ENCODE data around the gene IGDCC3.

IGDCC3 gene

GRCh38 chr15:65374821-65375401 is 2.9 kb downstream of the IGDCC3 start:
- no peak overlapping the region for H3K9ac ChIP-seq (ENCODE audit: low read depth, low read length)
- no peaks in the 10 kb centered on the region for H3K9me3 ChIP-seq (ENCODE audit: control insufficient read depth, insufficient read depth, low read length)
- no peaks in the 10 kb centered on the region; the same call in 1 of the 2 replicates for H3K36me3 ChIP-seq (ENCODE audit: insufficient read depth, low read length)
- peaks cover 15% of the 10 kb centered on the region for H3K4me1 ChIP-seq (ENCODE audit: insufficient read depth, low read length)

- Histone ChIP-seq H3K36me3 (ENCODE audit: insufficient read depth, low read length) (no peaks in the 10 kb centered on the region; the same call in 1 of the 2 replicates), H3K9me3 (ENCODE audit: control insufficient read depth, insufficient read depth, low read length) (no peaks in the 10 kb centered on the region), H3K9ac (ENCODE audit: low read depth, low read length) (no peak overlapping the region), H3K4me1 (ENCODE audit: insufficient read depth, low read length) (peaks cover 21% of the 10 kb centered on the region)
Measured at GRCh38 chr15:65374334-65374733, 3.5 kb downstream of the IGDCC3 start.

- Histone ChIP-seq H3K4me1 (ENCODE audit: insufficient read depth, low read length) (peaks cover 27% of the 10 kb centered on the region), H3K9ac (ENCODE audit: low read depth, low read length) (no peak overlapping the region), H3K36me3 (ENCODE audit: insufficient read depth, low read length) (no peaks in the 10 kb centered on the region; the same call in 1 of the 2 replicates), H3K9me3 (ENCODE audit: control insufficient read depth, insufficient read depth, low read length) (no peaks in the 10 kb centered on the region)
Measured at GRCh38 chr15:65373163-65373651, 4.6 kb downstream of the IGDCC3 start.

GRCh38 chr15:65372787-65373067 is 5.1 kb downstream of the IGDCC3 start:
- H3K4me1 ChIP-seq (ENCODE audit: insufficient read depth, low read length), result peaks cover 30% of the 10 kb centered on the region
- H3K36me3 ChIP-seq (ENCODE audit: insufficient read depth, low read length), result no peaks in the 10 kb centered on the region; the same call in 1 of the 2 replicates
- H3K9ac ChIP-seq (ENCODE audit: low read depth, low read length), result no peak overlapping the region

GRCh38 chr15:65371976-65372786 is 5.6 kb downstream of the IGDCC3 start:
- Histone ChIP-seq H3K9me3 (ENCODE audit: control insufficient read depth, insufficient read depth, low read length) (no peaks in the 10 kb centered on the region), H3K9ac (ENCODE audit: low read depth, low read length) (no peak overlapping the region), H3K4me1 (ENCODE audit: insufficient read depth, low read length) (peaks cover 34% of the 10 kb centered on the region), H3K36me3 (ENCODE audit: insufficient read depth, low read length) (no peaks in the 10 kb centered on the region; the same call in 1 of the 2 replicates)

More at GRCh38 chr15:65372787-65373067, 5.1 kb downstream of the IGDCC3 start:
- no peaks in the 10 kb centered on the region for H3K9me3 ChIP-seq (ENCODE audit: control insufficient read depth, insufficient read depth, low read length)

- Histone ChIP-seq H3K9ac (ENCODE audit: low read depth, low read length) (no peak overlapping the region), H3K36me3 (ENCODE audit: insufficient read depth, low read length) (no peaks in the 10 kb centered on the region; the same call in 1 of the 2 replicates), H3K9me3 (ENCODE audit: control insufficient read depth, insufficient read depth, low read length) (no peaks in the 10 kb centered on the region), H3K4me1 (ENCODE audit: insufficient read depth, low read length) (peaks cover 41% of the 10 kb centered on the region)
Measured at GRCh38 chr15:65370885-65371284, 6.9 kb downstream of the IGDCC3 start.

- peaks cover 49% of the 10 kb centered on the region for H3K4me1 ChIP-seq (ENCODE audit: insufficient read depth, low read length)
- H3K9ac ChIP-seq (ENCODE audit: low read depth, low read length), result no peak overlapping the region
- H3K36me3 ChIP-seq (ENCODE audit: insufficient read depth, low read length), result no peaks in the 10 kb centered on the region; the same call in 1 of the 2 replicates
- H3K9me3 ChIP-seq (ENCODE audit: control insufficient read depth, insufficient read depth, low read length), result no peaks in the 10 kb centered on the region
Measured at GRCh38 chr15:65369651-65370050, 8.2 kb downstream of the IGDCC3 start.

GRCh38 chr15:65369212-65369547 is 8.6 kb downstream of the IGDCC3 start:
- peaks cover 48% of the 10 kb centered on the region for H3K4me1 ChIP-seq (ENCODE audit: insufficient read depth, low read length)
- H3K9ac ChIP-seq (ENCODE audit: low read depth, low read length), result no peak overlapping the region
- H3K9me3 ChIP-seq (ENCODE audit: control insufficient read depth, insufficient read depth, low read length), result no peaks in the 10 kb centered on the region
- no peaks in the 10 kb centered on the region; the same call in 1 of the 2 replicates for H3K36me3 ChIP-seq (ENCODE audit: insufficient read depth, low read length)

GRCh38 chr15:65368302-65369211 is 9.2 kb downstream of the IGDCC3 start:
- 0 out of 2 replicates have a peak overlapping the region, but pooled peaks have one; percentile 1 for H3K9ac ChIP-seq (ENCODE audit: low read depth, low read length)
- no peaks in the 10 kb centered on the region; the same call in 1 of the 2 replicates for H3K36me3 ChIP-seq (ENCODE audit: insufficient read depth, low read length)
- peaks cover 53% of the 10 kb centered on the region for H3K4me1 ChIP-seq (ENCODE audit: insufficient read depth, low read length)
- no peaks in the 10 kb centered on the region for H3K9me3 ChIP-seq (ENCODE audit: control insufficient read depth, insufficient read depth, low read length)

GRCh38 chr15:65366122-65366892 is 11.5 kb downstream of the IGDCC3 start:
- H3K36me3 ChIP-seq (ENCODE audit: insufficient read depth, low read length), result no peaks in the 10 kb centered on the region; the same call in 1 of the 2 replicates
- peaks cover 53% of the 10 kb centered on the region for H3K4me1 ChIP-seq (ENCODE audit: insufficient read depth, low read length)
- H3K9ac ChIP-seq (ENCODE audit: low read depth, low read length), result no peak overlapping the region
- H3K9me3 ChIP-seq (ENCODE audit: control insufficient read depth, insufficient read depth, low read length), result no peaks in the 10 kb centered on the region

GRCh38 chr15:65365229-65365628 is 12.6 kb downstream of the IGDCC3 start:
- no peaks in the 10 kb centered on the region for H3K9me3 ChIP-seq (ENCODE audit: control insufficient read depth, insufficient read depth, low read length)
- no peaks in the 10 kb centered on the region for H3K36me3 ChIP-seq (ENCODE audit: insufficient read depth, low read length)
- H3K9ac ChIP-seq (ENCODE audit: low read depth, low read length), result no peak overlapping the region
- peaks cover 53% of the 10 kb centered on the region for H3K4me1 ChIP-seq (ENCODE audit: insufficient read depth, low read length)

GRCh38 chr15:65363766-65364165 is 14.0 kb downstream of the IGDCC3 start:
- H3K9me3 ChIP-seq (ENCODE audit: control insufficient read depth, insufficient read depth, low read length), result no peaks in the 10 kb centered on the region
- no peak overlapping the region for H3K9ac ChIP-seq (ENCODE audit: low read depth, low read length)
- H3K4me1 ChIP-seq (ENCODE audit: insufficient read depth, low read length), result peaks cover 40% of the 10 kb centered on the region
- H3K36me3 ChIP-seq (ENCODE audit: insufficient read depth, low read length), result no peaks in the 10 kb centered on the region; the same call in 1 of the 2 replicates

GRCh38 chr15:65363306-65363705 is 14.5 kb downstream of the IGDCC3 start:
- no peak overlapping the region for H3K9ac ChIP-seq (ENCODE audit: low read depth, low read length)
- no peaks in the 10 kb centered on the region for H3K9me3 ChIP-seq (ENCODE audit: control insufficient read depth, insufficient read depth, low read length)
- no peaks in the 10 kb centered on the region; the same call in 1 of the 2 replicates for H3K36me3 ChIP-seq (ENCODE audit: insufficient read depth, low read length)
- H3K4me1 ChIP-seq (ENCODE audit: insufficient read depth, low read length), result peaks cover 35% of the 10 kb centered on the region

Measured in ES-I3 (cell line).